ENCODE data around the gene PIK3R3.

- TF ChIP-seq POLR2AphosphoS5 (IDR thresholded peaks at IDR 0.05; ENCODE audit: low read depth, low read length) (no peak), CTCF (IDR thresholded peaks at IDR 0.05) (no peak; the same call in 1 of the 2 replicates), TCF7L2 (IDR thresholded peaks at IDR 0.05; ENCODE audit: low read depth, low read length) (no peak), REST (IDR thresholded peaks at IDR 0.05; ENCODE audit: insufficient read depth in 1 of 2, low read depth in 2 of 2, low read length in 1 of 2) (no peak), SIN3A (IDR thresholded peaks at IDR 0.05; ENCODE audit: borderline replicate concordance, insufficient read depth, low read depth, low read length) (no peak)
Measured at GRCh38 chr1:46130121-46130520, 2.3 kb downstream of the PIK3R3 start.

Data from Panc1 (cell line).